ENCODE data around the gene ATIC.

Gene ATIC

DNA sequence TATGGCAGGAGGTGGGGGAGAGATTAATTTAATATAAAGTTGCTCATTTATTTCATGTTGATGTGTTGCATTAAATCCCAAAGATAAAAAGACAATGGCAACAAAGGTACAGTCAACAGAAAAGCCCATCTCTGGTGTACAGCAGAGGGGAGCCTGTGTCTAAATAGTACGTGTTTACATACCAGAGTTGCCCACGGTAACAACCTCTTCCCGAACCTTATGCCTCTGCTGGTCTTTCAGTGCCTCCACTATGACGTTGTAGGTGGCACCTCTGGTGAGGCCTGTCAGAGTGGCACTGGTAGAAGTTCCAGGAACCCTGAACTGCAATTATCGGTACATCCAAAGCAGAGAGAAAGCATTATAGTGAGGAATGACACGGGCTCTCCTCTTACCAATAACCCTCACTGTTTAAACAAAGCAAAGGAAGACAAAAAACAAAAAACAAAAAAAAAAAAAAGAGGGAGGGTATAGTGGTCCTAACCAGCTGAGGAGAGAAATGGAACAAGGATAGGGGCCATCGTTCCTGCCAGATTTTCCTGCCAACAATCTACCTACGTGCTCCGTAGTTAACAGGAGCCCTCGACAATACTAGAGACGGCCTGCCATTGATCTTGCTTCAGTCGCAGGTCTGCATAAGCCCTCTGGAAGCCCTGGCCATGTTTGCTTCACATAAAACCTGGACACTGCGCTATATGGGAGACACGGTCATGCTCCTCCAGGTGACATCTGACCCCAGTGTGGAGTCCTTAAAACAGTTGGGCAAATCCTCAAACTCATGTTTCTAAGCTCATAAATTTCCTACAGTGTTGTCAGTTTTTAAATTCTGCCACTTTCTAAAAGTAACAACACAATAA, 58.5 kb downstream of the ATIC start:
- no peak overlapping the region for H3K4me3 ChIP-seq (ENCODE audit: low read depth, low read length)
- TF ChIP-seq, protein P1, sequence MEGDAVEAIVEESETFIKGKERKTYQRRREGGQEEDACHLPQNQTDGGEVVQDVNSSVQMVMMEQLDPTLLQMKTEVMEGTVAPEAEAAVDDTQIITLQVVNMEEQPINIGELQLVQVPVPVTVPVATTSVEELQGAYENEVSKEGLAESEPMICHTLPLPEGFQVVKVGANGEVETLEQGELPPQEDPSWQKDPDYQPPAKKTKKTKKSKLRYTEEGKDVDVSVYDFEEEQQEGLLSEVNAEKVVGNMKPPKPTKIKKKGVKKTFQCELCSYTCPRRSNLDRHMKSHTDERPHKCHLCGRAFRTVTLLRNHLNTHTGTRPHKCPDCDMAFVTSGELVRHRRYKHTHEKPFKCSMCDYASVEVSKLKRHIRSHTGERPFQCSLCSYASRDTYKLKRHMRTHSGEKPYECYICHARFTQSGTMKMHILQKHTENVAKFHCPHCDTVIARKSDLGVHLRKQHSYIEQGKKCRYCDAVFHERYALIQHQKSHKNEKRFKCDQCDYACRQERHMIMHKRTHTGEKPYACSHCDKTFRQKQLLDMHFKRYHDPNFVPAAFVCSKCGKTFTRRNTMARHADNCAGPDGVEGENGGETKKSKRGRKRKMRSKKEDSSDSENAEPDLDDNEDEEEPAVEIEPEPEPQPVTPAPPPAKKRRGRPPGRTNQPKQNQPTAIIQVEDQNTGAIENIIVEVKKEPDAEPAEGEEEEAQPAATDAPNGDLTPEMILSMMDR (IDR thresholded peaks at IDR 0.05; ENCODE audit: low read depth, low read length), result no peak

DNA sequence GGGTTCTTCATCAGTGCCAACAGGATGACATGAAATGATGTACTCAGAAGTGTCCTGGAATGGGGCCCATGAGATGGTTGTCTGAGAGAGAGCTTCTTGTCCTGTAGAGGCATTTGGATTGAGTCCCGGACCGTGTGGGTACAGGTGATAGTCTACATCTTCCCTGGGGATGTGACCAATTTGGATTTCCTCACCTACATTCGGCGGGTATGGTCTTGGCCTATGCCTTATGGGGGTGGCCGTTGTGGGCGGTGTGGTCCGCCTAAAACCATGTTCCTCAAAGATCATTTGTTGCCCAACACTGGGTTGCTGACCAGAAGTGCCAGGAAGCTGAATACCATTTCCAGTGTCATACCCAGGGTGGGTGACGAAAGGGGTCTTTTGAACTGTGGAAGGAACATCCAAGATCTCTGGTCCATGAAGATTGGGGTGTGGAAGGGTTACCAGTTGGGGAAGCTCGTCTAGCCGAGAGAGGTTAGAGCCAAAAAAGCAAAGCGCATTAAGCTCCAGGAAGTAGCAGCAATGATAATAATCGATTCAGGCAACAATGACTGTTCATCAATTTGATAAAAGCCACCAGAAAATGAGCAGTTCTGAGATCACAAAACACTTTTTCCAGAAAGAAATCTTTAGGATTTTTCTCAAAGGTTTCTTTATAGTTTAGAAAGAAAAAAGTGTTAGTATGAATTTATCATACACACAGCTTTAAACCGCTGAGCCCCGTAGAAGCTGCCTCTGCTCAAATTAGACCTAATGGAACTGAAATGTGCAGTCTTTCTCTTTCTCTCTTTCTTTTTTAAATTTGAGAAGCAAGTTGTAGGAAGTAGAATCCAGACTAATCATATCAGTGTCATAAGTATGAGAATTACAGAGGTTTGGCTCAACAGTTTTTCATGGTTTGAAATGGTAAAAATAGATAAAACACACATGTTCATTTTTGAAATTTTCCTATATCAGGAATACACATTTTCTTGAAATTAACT, 60.3 kb downstream of the ATIC start:
- no peak overlapping the region for H3K4me3 ChIP-seq (ENCODE audit: low read depth, low read length)
- TF ChIP-seq, protein P1 (IDR thresholded peaks at IDR 0.05; ENCODE audit: low read depth, low read length), result no peak

DNA sequence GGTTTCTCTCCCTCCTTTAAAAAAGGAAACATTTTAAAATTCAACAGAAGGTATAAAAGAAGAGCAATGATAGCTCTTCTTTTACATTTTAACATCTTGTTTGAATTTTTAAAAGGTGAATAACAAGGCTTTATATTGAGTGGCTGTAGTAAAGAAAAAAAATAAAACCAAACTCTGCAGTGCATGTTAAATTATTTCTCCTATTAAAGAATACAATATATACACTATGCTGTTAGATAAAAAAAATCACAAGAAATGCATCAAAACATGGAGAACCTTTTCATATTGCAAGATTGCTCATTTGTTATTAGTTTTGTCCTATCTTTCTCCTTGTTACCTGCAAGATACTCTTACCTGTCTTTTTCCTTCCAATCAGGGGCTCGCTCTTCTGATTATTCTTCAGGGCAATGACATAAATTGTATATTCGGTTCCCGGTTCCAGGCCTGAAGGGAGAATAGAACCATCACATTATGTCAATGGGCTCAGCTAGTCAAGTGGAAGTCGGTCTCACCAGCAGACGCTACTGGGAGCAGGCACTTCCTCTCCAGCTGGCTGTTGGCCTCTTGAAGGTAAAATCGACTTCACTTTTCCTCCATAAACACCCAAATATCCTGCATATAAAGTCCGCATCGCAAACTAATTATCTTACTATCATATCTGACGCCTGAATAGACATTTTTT, 61.2 kb downstream of the ATIC start:
- TF ChIP-seq, protein P1 (IDR thresholded peaks at IDR 0.05; ENCODE audit: low read depth, low read length), result no peak
- no peak overlapping the region for H3K4me3 ChIP-seq (ENCODE audit: low read depth, low read length)

DNA sequence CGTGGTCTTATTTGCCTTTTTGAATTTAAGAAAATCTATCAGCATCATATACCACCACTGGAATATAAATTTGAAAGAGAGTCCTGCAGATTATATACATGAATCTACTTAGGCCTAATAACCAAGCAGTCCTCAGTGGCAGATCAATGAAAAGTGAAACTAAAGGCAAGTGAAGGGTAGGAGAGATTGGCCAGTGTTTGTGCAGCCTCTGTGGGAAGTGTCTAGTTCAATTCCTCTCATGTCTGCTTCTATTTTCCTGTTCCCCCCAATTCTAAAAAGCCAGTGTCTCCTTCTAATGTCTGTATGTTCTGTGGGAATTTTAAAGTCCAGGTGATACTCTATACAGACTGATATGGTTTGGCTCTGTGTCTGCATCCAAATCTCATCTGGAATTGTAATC, 62.1 kb downstream of the ATIC start:
- TF ChIP-seq, protein P1 (IDR thresholded peaks at IDR 0.05; ENCODE audit: low read depth, low read length), result no peak
- no peak overlapping the region for H3K4me3 ChIP-seq (ENCODE audit: low read depth, low read length)

DNA sequence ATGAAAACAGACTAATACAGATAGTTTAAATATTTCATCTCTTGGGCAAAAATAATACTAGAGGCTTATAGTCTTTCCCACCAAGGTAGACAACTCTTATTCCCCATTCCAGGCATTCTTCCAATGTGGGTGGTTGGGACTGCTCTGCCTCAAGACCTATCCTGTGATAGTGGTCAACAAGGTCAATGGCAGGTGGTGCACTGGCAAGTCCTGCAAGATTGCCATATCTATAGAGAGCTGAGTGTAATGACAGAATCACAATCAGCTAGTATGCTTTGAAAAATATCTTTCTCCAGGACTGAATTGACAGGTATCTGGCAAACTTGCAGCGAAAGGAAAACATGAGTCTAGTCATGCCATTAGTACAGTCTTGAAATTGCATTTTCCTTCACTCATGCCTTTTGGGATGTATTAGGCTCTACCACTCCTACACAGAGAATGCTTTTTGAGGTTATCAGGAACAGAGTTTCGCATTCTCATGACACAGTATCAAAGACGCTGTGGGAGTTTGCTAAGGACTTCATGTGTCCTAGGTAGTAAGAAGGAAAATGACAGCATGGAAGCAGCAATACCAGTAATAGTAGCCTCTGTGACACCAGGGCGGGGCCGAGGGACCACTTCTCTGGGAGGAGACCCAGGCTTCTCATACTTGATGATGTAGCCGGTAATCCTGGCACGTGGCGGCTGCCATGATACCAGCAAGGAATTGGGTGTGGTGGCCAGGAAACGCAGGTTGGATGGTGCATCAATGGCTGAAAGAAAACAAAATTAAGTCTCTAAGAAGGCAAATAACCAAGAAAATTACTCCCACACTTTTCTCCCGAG, 63.0 kb downstream of the ATIC start:
- no peak overlapping the region for H3K4me3 ChIP-seq (ENCODE audit: low read depth, low read length)
- TF ChIP-seq, protein P1 (IDR thresholded peaks at IDR 0.05; ENCODE audit: low read depth, low read length), result no peak

DNA sequence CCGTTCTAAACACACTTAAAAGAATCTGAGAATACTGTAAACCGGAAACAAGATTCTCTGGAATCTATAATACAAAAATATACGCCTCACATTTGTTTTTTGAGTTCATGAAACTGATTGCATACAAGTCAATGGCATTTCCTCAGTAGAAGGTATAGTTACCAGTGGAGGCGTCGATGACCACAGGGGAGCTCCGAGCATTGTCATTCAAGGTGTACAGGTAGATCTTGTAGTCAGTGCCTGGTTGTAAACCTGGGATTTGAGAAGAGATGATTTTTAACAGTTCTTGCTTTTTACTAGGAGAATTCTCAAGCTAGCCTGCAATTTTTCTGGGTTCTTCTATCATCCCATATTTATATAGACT, 63.6 kb downstream of the ATIC start:
- TF ChIP-seq, protein P1 (IDR thresholded peaks at IDR 0.05; ENCODE audit: low read depth, low read length), result no peak
- no peak overlapping the region for H3K4me3 ChIP-seq (ENCODE audit: low read depth, low read length)

All from WI38 (cell line).